K562 (cell line): ENCODE measurements around the gene PTPN1. TPM values are rescaled to one million over a fixed set of nuclear protein-coding genes. Genes with fewer than 3 reads are reported as not detected.

Source experiments
- CBFA2T2 ChIP-seq: fragments of 450-650 bp; conservative IDR thresholded peaks from 2 replicates; pipeline ENCODE4 v1.6.1; 2017; ENCODE audit warnings: mild to moderate bottlenecking
- FUS ChIP-seq: fragments of 200-400 bp; formaldehyde crosslinking; optimal IDR thresholded peaks from 2 replicates; pipeline ENCODE3; 2017; ENCODE audit warnings: low read depth, low read length
- HCFC1 ChIP-seq: IDR thresholded peaks from 2 replicates; pipeline ENCODE4 v1.6.1; 2012; ENCODE audit warnings: low read depth, low read length, improper control_type of control experiment
- SIX5 ChIP-seq, 2 experiments: IDR thresholded peaks; 2 replicates each; pipeline ENCODE4 v1.6.1; 2011; ENCODE audit warnings: low read length in 2 of 2, borderline replicate concordance in 1 of 2, low read depth in 1 of 2, mild to moderate bottlenecking in 1 of 2, moderate library complexity in 1 of 2; ENCODE audit not compliant: insufficient read depth in 1 of 2
- SMARCA4 ChIP-seq: fragments of 450-650 bp; IDR thresholded peaks from 2 replicates; pipeline ENCODE4 v1.6.1; 2016
- SMARCA5 ChIP-seq: fragments of 450-650 bp; IDR thresholded peaks from 2 replicates; pipeline ENCODE4 v1.6.1; 2016
- TAF9B ChIP-seq: fragments of 450-650 bp; IDR thresholded peaks from 2 replicates; pipeline ENCODE4 v1.6.1; 2018; ENCODE audit warnings: mild to moderate bottlenecking; ENCODE audit not compliant: partially characterized antibody
- ZNF586 ChIP-seq: fragments of 450-650 bp; formaldehyde crosslinking; conservative IDR thresholded peaks from 2 replicates; pipeline ENCODE4 v1.4.0; 2020; ENCODE audit warnings: mild to moderate bottlenecking, moderate library complexity
- polyA plus RNA-seq, 8 experiments: library from polyadenylated mRNA; depleted of rRNA in 4 of 8; stranded (reverse) in 5 of 8; unstranded in 3 of 8; fragments of >200 nt; fragmentation: Nextera tagmentation in 2 of 8; fragmentation: Illumina TruSeq in 1 of 8; extraction: Ambion mirVana in 2 of 8; extraction: Trizol in 1 of 8; gene quantifications; 2 replicates each; pipeline versions ENCODE4 v1.2.1 to v1.2.3, GENCODE V29; 2011 to 2014; ENCODE audit warnings: inconsistent platforms in 1 of 8, missing spikeins in 1 of 8
- total RNA-seq, 7 experiments: library from RNA; depleted of rRNA in 6 of 7; stranded (reverse); fragments of >200 nt in 6 of 7; fragmentation: Illumina TruSeq in 2 of 7; extraction: Trizol in 2 of 7; gene quantifications; 2 replicates each; pipeline versions ENCODE4 v1.2.1 to v1.2.3, GENCODE V29; 2011 to 2021; ENCODE audit warnings: low replicate concordance in 1 of 7
- TF ChIP-seq, protein P1 (sequence below): fragments of 250-450 bp; sonication (Bioruptor Pico); IDR thresholded peaks from 2 replicates; pipeline ENCODE4 v1.4.0; 2020; ENCODE audit warnings: mild to moderate bottlenecking, moderate library complexity, borderline replicate concordance
- TF ChIP-seq, protein P2 (sequence below): sonication (generic); formaldehyde crosslinking; IDR thresholded peaks from 2 replicates; pipeline ENCODE4 v1.9.0; 2022; ENCODE audit warnings: mild to moderate bottlenecking, missing genetic modification reagents
- TF ChIP-seq, protein P3 (sequence below): conservative IDR thresholded peaks from 2 replicates; pipeline ENCODE4 v1.6.1; 2011; ENCODE audit warnings: low read depth, mild to moderate bottlenecking, low read length; ENCODE audit not compliant: control insufficient read depth
- TF ChIP-seq, protein P4 (sequence below): IDR thresholded peaks from 2 replicates; pipeline ENCODE4 v1.6.1; 2011; ENCODE audit not compliant: insufficient read length; ENCODE audit errors: extremely low read depth
- TF ChIP-seq, protein P5 (sequence below): fragments of 250-450 bp; sonication (Bioruptor Pico); IDR thresholded peaks from 2 replicates; pipeline ENCODE4 v1.4.0; 2020; ENCODE audit warnings: mild to moderate bottlenecking, moderate library complexity

The PTPN1 gene
- total and polyA plus RNA-seq, 9 of the 15 experiments (the other 6 are each of a cell fraction or from before 2014, with no cell fraction given) = 11.0 to 85.3 (median 54.0) TPM

DNA sequence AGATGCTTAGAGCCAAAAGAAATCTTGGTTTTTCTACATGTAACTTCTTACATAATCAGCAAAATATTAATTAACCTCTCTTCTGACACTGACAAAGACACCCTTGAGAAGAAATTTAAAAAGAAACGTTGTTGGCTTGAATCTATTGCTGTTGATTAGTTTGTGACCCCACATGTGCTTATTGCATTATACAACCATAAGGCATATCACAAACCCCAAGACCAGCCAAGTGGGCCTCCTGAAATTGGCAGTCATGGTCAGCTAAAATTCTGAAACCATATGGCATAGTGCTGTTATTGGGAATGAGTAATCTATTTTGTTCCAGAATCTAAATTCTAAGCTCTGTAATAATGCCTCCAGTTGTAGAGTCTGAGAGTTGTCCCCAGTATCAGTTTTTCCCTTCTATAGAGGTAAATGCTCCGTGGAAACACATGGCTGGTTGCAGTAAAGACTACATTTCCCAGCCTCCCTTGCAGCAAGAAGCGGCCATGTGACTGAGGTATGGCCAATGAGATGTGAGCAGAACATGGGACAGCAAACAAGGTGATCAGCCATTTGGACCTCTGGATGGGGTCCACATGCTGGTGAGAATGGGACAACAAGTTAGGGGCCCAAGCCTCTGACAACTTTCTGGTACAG, 42.3 kb upstream of the PTPN1 start (continued):
- TF ChIP-seq, protein P1, sequence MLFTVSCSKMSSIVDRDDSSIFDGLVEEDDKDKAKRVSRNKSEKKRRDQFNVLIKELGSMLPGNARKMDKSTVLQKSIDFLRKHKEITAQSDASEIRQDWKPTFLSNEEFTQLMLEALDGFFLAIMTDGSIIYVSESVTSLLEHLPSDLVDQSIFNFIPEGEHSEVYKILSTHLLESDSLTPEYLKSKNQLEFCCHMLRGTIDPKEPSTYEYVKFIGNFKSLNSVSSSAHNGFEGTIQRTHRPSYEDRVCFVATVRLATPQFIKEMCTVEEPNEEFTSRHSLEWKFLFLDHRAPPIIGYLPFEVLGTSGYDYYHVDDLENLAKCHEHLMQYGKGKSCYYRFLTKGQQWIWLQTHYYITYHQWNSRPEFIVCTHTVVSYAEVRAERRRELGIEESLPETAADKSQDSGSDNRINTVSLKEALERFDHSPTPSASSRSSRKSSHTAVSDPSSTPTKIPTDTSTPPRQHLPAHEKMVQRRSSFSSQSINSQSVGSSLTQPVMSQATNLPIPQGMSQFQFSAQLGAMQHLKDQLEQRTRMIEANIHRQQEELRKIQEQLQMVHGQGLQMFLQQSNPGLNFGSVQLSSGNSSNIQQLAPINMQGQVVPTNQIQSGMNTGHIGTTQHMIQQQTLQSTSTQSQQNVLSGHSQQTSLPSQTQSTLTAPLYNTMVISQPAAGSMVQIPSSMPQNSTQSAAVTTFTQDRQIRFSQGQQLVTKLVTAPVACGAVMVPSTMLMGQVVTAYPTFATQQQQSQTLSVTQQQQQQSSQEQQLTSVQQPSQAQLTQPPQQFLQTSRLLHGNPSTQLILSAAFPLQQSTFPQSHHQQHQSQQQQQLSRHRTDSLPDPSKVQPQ (CRISPR knock-in tag) = no peak
- TF ChIP-seq, protein P2, sequence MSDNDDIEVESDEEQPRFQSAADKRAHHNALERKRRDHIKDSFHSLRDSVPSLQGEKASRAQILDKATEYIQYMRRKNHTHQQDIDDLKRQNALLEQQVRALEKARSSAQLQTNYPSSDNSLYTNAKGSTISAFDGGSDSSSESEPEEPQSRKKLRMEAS = peak; percentile 85
- TF ChIP-seq FUS (no peak), TAF9B (no peak), SMARCA4 (no peak), SIX5 (IDR thresholded peaks at IDR 0.05; ENCODE audit: borderline replicate concordance in 1 of 2, insufficient read depth in 1 of 2, low read depth in 1 of 2, low read length in 2 of 2) (peak; percentile 89 to 90), SMARCA5 (no peak), ZNF586 (CRISPR knock-in tag) (no peak), CBFA2T2 (peak; percentile 68), HCFC1 (peak; percentile 96)
- TF ChIP-seq, protein P3, sequence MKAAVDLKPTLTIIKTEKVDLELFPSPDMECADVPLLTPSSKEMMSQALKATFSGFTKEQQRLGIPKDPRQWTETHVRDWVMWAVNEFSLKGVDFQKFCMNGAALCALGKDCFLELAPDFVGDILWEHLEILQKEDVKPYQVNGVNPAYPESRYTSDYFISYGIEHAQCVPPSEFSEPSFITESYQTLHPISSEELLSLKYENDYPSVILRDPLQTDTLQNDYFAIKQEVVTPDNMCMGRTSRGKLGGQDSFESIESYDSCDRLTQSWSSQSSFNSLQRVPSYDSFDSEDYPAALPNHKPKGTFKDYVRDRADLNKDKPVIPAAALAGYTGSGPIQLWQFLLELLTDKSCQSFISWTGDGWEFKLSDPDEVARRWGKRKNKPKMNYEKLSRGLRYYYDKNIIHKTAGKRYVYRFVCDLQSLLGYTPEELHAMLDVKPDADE = peak; percentile 75; the same call in 1 of the 2 replicates
- TF ChIP-seq, protein P4, sequence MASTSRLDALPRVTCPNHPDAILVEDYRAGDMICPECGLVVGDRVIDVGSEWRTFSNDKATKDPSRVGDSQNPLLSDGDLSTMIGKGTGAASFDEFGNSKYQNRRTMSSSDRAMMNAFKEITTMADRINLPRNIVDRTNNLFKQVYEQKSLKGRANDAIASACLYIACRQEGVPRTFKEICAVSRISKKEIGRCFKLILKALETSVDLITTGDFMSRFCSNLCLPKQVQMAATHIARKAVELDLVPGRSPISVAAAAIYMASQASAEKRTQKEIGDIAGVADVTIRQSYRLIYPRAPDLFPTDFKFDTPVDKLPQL = no peak
- TF ChIP-seq, protein P5, sequence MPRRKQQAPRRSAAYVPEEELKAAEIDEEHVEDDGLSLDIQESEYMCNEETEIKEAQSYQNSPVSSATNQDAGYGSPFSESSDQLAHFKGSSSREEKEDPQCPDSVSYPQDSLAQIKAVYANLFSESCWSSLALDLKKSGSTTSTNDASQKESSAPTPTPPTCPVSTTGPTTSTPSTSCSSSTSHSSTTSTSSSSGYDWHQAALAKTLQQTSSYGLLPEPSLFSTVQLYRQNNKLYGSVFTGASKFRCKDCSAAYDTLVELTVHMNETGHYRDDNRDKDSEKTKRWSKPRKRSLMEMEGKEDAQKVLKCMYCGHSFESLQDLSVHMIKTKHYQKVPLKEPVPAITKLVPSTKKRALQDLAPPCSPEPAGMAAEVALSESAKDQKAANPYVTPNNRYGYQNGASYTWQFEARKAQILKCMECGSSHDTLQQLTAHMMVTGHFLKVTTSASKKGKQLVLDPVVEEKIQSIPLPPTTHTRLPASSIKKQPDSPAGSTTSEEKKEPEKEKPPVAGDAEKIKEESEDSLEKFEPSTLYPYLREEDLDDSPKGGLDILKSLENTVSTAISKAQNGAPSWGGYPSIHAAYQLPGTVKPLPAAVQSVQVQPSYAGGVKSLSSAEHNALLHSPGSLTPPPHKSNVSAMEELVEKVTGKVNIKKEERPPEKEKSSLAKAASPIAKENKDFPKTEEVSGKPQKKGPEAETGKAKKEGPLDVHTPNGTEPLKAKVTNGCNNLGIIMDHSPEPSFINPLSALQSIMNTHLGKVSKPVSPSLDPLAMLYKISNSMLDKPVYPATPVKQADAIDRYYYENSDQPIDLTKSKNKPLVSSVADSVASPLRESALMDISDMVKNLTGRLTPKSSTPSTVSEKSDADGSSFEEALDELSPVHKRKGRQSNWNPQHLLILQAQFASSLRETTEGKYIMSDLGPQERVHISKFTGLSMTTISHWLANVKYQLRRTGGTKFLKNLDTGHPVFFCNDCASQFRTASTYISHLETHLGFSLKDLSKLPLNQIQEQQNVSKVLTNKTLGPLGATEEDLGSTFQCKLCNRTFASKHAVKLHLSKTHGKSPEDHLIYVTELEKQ = no peak
